IPS DF 6.9 (cell line): ENCODE results near the gene PHF2.

Source experiments
- DNase-seq: peaks from one replicate; pipeline ENCODE4 v3.0.0-alpha.2; 2013; ENCODE audit warnings: low read depth, low spot score
- H3K27ac ChIP-seq: one replicate; pipeline ENCODE4 v1.5.1; 2013; ENCODE audit warnings: low read length, control low read depth
- H3K27me3 ChIP-seq: 2 replicates; pipeline ENCODE4 v1.6.1; 2013; ENCODE audit warnings: mild to moderate bottlenecking, low read length; ENCODE audit not compliant: control insufficient read depth, insufficient read depth
- H3K36me3 ChIP-seq: 2 replicates; pipeline ENCODE4 v1.6.1; 2013; ENCODE audit warnings: low read length; ENCODE audit not compliant: control insufficient read depth, insufficient read depth
- H3K4me1 ChIP-seq: 2 replicates; pipeline ENCODE4 v1.6.1; 2013; ENCODE audit warnings: low read length; ENCODE audit not compliant: control insufficient read depth, insufficient read depth
- H3K4me3 ChIP-seq: 2 replicates; pipeline ENCODE4 v1.5.1; 2013; ENCODE audit warnings: mild to moderate bottlenecking, low read length
- H3K9me3 ChIP-seq: 2 replicates; pipeline ENCODE4 v1.6.1; 2013; ENCODE audit warnings: low read length, inconsistent platforms; ENCODE audit not compliant: control insufficient read depth, insufficient read depth
- WGBS: extraction: QIAGEN DNeasy Blood & Tissue Kit; methylation state at CpG from one replicate; pipeline ENCODE4 v1.1.7; 2013; ENCODE audit warnings: mixed read lengths, missing lambda C conversion rate; ENCODE audit not compliant: insufficient read length, insufficient coverage; 5-methylcytosine and 5-hydroxymethylcytosine counted together

The PHF2 gene

DNA sequence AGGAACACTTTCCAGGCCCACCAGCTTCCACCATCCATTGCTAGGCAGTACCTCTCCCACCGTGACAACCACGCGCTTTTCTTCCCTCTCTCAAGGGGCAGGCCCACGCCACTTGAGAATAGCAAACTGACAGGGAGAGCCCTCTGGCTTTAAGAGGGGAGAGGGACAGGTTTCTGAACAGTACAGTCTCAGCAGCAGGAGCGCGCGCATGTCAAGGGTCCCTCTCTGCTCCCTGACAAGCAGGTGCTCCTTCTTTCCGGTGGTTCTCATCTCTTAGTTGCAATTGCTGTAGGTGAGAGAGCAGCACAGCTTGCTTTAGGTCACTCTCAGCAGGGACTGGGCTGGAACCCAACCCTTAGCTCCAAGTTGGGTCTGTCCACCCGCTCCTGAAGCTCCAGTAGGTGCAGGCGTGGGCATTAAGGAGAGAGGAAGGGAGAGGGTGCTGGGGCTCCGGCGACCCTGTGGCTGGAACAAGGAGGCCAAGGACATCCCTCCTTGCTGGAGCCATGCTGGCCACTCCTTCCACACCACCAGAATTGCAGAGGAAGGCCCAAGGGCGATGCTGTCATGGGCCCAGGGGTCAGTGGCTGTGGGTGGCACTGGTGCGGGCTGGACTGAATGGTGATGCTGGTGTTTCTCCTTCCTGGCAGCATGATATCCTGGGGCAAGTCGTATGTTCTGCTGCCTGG lies 9.0 kb upstream of the PHF2 start:
- Histone ChIP-seq H3K27ac (no peak overlapping the region), H3K4me3 (no peak overlapping the region; the same call in 1 of the 2 replicates), H3K27me3 (no peaks in the 10 kb centered on the region), H3K4me1 (no peaks in the 10 kb centered on the region), H3K9me3 (no peaks in the 10 kb centered on the region), H3K36me3 (peaks cover under 1% of the 10 kb centered on the region; the same call in 1 of the 2 replicates)
- no peak for DNase-seq
- whole genome bisulfite sequencing: no CpG with 5 or more reads among the region's 15 CpGs

DNA sequence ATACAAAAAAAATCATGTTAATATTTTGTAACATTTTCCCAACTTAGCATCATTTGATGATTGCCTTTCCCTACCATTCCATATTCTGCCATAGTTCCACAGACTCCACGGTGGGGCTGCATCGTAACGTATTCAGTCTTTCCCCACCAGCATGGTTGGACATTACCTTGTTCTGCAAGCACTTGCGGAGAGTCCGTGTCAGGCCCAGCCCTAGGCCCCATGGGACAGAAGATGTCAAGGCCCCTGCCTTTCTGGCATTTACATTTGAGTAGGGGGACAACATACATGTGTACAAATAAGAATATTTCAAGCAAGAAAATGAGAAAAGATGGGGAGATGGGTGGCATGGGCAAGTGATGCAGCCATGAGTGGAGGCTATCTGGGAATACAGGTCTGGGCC lies 8.2 kb upstream of the PHF2 start:
- no CpG with 5 or more reads among the region's 5 CpGs for whole genome bisulfite sequencing
- Histone ChIP-seq H3K9me3 (no peaks in the 10 kb centered on the region), H3K27me3 (no peaks in the 10 kb centered on the region), H3K4me3 (no peak overlapping the region), H3K27ac (no peak overlapping the region), H3K36me3 (no peaks in the 10 kb centered on the region; the same call in 1 of the 2 replicates), H3K4me1 (no peaks in the 10 kb centered on the region)
- no peak for DNase-seq

DNA sequence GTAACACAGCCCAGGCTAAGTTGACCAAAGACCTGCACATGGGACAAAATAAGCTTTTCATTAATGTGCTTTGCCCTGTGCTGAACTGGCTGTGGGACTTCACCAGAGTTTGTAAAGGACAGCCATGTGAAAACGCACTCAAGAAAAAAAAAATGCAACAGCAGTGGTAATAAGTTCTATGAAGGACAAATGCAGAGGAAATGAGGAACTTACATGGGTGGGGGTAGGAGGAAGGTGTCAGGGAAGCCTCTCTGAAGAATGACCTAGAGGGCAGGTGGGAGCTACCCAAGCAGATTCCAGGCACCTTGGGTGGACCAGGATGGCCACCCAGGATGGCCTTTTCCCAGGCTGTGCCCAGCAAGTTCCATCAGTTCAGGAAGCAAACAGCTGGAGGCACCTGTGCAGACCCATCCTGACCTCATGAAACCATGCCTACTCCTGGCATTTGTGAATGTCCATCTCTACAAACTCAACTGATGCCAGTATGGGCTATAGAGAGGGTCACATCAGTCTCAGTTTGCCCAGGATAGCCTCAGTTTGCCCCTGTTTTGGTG lies 6.7 kb upstream of the PHF2 start:
- Histone ChIP-seq H3K27ac (no peak overlapping the region), H3K4me1 (no peaks in the 10 kb centered on the region), H3K36me3 (no peaks in the 10 kb centered on the region), H3K9me3 (no peaks in the 10 kb centered on the region), H3K27me3 (no peaks in the 10 kb centered on the region), H3K4me3 (no peak overlapping the region)
- WGBS: no CpG with 5 or more reads among the region's 1 CpG
- no peak for DNase-seq

DNA sequence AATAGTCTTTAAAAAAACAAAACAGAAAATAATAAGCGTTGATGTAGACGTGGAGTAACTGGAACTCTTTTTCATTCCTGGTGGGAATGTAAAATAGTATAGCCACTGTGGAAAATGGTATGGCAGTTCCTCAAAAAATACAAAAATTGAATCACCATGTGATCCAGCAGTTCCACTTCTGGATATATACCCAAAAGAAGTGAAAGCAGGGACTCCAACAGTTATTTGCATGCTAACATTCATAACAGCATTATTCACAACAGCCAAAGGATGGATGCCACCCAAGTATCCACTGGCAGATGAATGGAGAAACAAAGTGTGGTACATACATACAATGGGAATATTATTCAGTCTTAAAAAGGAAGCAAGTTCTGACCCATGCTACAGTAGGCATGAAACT lies 4.2 kb upstream of the PHF2 start:
- peaks cover 4% of the 10 kb centered on the region for H3K4me1 ChIP-seq
- WGBS: no CpG with 5 or more reads among the region's 2 CpGs
- no peaks in the 10 kb centered on the region for H3K27me3 ChIP-seq

DNA sequence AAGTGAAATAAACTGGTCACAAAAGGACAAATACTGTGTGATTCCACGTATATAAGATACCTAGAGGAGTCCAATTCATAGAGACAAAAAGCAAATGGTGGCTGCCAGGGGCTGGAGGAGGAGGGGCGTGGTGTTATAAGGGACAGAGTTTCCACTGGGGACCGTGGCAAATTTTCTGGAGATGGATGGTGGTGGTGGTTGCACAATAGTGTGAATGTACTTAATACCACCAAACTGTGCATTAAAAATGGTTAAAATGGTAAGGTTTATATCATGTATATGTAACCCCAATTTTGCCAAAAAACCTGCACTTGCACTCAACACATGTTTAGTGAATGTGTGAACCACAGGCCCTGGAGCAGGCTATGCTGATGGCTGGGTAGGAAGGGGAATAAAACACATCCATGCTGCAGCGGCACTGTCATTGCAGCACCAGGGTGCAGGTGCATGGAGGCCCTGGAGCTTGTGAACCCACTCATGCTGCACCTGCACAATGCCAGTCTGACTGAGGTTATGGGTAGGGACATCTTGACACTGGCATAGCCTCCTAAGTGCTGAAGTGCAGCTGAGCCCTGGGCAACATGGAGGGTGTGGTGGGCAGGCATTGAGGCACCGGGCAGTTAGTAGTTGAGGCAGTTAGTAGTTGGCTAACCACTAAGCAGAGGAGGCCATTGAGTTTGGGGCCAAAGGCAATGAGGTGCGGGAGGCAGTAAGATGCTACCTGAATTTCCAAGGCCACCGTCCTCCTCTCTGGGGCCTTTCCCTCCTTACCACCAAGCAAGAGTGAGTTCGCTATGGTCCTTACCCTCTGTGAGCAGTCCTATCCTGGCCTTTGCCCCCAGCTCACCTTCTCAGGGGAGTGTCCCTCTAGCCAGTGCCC lies 3.5 kb upstream of the PHF2 start:
- Histone ChIP-seq H3K4me1 (peaks cover 4% of the 10 kb centered on the region), H3K36me3 (no peaks in the 10 kb centered on the region), H3K27ac (no peak overlapping the region), H3K9me3 (no peaks in the 10 kb centered on the region), H3K4me3 (no peak overlapping the region), H3K27me3 (no peaks in the 10 kb centered on the region)
- DNase-seq: no peak
- WGBS: no CpG with 5 or more reads among the region's 8 CpGs

More for the DNA sequence above, 4.2 kb upstream of the PHF2 start:
- no peak for DNase-seq
- H3K36me3 ChIP-seq: no peaks in the 10 kb centered on the region
- no peak overlapping the region for H3K4me3 ChIP-seq
- no peaks in the 10 kb centered on the region for H3K9me3 ChIP-seq
- no peak overlapping the region for H3K27ac ChIP-seq

DNA sequence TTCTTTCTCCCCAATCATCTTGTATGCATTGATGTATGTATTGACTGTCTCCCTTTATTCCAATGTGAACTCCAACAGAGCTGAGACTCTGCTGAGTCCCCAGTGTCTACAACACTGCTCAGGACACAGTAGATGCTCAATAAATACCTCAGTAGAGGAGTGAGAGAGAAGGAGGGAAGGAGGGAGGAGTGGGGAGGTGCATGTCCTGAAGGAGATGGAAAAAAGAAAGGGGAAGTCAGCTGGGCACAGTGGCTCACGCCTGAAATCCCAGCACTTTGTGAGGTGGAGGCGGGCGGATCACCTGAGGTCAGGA lies 2.9 kb upstream of the PHF2 start:
- H3K9me3 ChIP-seq: no peaks in the 10 kb centered on the region
- H3K4me1 ChIP-seq: peaks cover 6% of the 10 kb centered on the region
- DNase-seq: no peak
- H3K27me3 ChIP-seq: no peaks in the 10 kb centered on the region
- no CpG with 5 or more reads among the region's 3 CpGs for WGBS
- H3K4me3 ChIP-seq: no peak overlapping the region
- H3K27ac ChIP-seq: no peak overlapping the region
- no peaks in the 10 kb centered on the region for H3K36me3 ChIP-seq

DNA sequence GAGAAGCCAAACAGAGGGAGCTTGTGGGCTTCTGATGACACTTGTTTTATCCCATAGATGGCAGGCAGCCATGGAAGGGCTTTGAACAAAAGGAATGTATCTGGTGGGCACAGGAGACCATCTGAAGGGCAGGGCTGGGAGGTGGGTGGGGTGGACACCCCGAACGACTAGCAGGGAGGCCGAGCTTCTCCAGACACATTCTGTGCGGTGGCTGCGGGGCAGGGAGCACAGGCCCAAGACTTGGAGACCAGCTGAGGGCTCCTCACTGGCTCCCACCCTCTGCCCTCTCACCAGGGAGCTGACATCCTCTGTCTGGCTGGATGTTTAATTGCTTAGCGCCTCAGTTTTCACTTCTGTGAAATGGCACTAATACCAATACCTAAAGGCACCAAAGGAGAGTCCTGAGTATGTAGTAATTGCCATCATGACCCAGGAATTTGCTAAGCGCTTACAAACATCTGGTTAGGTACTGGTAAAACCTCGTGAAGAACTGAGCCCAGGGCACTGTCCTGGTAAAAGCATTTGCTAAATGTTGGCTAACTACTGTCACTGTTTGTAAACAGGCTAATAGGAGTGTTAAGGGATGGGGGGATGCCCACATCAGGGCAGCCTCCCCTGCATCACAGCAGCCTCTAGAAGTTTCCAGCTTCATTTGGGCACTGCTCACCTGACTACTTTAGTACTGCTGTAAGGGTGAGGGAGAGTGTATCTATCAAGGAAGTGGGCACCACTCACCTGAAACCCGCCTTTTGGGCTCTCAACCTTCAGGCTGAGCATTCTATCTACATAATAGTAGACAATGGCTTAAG lies 2.1 kb upstream of the PHF2 start:
- Histone ChIP-seq H3K27ac (no peak overlapping the region), H3K36me3 (no peaks in the 10 kb centered on the region), H3K4me1 (peaks cover 6% of the 10 kb centered on the region), H3K27me3 (no peaks in the 10 kb centered on the region), H3K9me3 (no peaks in the 10 kb centered on the region), H3K4me3 (no peak overlapping the region)
- WGBS: no CpG with 5 or more reads among the region's 9 CpGs
- DNase-seq: no peak

DNA sequence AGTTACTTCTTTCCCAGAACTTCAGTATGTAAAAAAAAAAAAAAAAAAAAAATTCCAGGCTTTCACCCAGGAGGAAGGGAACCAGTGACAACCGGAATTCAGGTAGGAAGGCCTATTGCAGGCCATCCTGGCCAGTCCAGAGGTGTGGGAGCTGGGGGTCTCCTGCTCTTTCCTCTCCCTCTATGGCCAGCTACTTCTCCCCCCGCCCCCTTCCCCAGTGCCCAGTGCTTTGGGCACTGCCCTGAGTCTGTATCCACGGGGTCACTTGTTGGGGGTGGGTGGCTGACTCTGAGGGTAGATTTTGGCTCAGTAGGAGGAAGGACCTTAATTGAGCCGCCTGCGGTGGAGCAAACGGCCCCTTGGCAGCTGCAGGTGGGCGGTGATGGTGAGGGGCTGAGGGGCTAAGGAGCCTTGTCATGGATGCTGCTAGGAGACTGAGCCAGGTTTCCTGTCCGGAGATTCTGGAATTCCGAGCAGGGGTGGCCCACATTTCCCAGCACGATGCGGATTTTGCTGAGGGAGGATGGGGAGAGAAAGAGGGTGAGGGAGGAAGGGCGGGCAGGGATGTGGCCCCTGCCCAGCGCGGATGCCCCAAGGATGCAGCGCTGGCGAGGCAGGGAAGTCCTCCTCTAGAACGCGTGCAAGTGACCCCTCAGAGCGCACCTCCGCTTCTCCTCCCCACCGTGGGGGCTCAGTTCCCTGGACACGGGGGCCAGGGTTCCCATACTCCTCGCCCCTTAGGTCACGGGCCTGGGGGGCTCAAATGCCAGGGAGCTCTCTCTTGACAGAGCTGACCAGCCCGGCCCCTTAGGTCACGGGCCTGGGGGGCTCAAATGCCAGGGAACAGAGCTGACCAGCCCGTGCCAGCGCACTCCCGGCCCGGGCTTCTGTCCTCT lies 1.2 kb upstream of the PHF2 start:
- Histone ChIP-seq H3K27ac (no peak overlapping the region), H3K27me3 (no peaks in the 10 kb centered on the region), H3K4me3 (peak overlapping the region; percentile 97; the same call in 1 of the 2 replicates), H3K36me3 (no peaks in the 10 kb centered on the region), H3K4me1 (peaks cover 6% of the 10 kb centered on the region), H3K9me3 (no peaks in the 10 kb centered on the region)
- no peak for DNase-seq
- no CpG with 5 or more reads among the region's 30 CpGs for WGBS

DNA sequence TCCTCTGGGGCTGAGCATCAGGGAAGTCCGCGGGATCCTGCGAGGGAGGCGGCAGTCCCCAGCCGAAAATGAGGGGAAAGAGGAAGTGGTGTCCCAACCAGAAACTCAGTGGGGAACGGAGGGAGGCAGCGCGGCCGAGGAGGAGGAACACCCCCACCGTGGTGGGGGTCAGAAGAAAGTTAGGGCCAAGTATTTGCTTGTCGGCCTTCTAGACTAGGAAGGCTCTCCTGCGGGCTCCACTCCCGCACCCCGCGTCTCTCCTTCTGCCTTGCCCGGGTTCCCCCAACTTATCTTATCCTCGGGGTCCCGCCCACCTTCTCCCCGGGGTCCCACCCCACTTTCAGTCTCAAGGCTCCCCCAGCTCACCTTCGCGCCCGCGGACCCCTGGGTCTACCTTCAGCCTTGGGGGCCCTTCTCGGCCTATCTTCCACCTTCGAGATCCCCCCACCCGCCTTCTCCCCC lies 557 bp upstream of the PHF2 start:
- H3K27ac ChIP-seq: no peak overlapping the region
- WGBS: no CpG with 5 or more reads among the region's 26 CpGs
- DNase-seq: no peak

More for the DNA sequence above, 557 bp upstream of the PHF2 start:
- H3K9me3 ChIP-seq: no peaks in the 10 kb centered on the region
- H3K36me3 ChIP-seq: no peaks in the 10 kb centered on the region
- no peaks in the 10 kb centered on the region for H3K27me3 ChIP-seq
- H3K4me1 ChIP-seq: peaks cover 6% of the 10 kb centered on the region
- peak overlapping the region; percentile 97; the same call in 1 of the 2 replicates for H3K4me3 ChIP-seq
